Gastrocnemius medialis (tissue), 4 donors: Measurements from ENCODE around the gene TSPAN14.
A peak's percentile ranks its signal among the peaks of the same experiment; 100 is the strongest.

Experiments
- POLR2A ChIP-seq, 2 donors: fragments of 450-650 bp; IDR thresholded peaks; one replicate each; pipeline ENCODE4 v1.6.1; 2017; ENCODE audit warnings: antibody characterized with exemption in 2 of 2, mild to moderate bottlenecking in 2 of 2, moderate library complexity in 2 of 2
- TF ChIP-seq, protein P1 (sequence below), 5 experiments: fragments of 450-650 bp in 3 of 5; fragments of 200-600 bp in 2 of 5; sonication (generic) in 2 of 5; IDR thresholded peaks in 4 of 5; conservative IDR thresholded peaks in 1 of 5; 1 replicate in 4 of 5; 2 replicates in 1 of 5; pipeline ENCODE4 v1.5.1; 2016 to 2019; ENCODE audit warnings: antibody characterized with exemption in 5 of 5, mild to moderate bottlenecking in 3 of 5, moderate library complexity in 3 of 5

GRCh38 chr10:80453842-80454512 is at the start of gene TSPAN14:
- TF ChIP-seq, protein P1, sequence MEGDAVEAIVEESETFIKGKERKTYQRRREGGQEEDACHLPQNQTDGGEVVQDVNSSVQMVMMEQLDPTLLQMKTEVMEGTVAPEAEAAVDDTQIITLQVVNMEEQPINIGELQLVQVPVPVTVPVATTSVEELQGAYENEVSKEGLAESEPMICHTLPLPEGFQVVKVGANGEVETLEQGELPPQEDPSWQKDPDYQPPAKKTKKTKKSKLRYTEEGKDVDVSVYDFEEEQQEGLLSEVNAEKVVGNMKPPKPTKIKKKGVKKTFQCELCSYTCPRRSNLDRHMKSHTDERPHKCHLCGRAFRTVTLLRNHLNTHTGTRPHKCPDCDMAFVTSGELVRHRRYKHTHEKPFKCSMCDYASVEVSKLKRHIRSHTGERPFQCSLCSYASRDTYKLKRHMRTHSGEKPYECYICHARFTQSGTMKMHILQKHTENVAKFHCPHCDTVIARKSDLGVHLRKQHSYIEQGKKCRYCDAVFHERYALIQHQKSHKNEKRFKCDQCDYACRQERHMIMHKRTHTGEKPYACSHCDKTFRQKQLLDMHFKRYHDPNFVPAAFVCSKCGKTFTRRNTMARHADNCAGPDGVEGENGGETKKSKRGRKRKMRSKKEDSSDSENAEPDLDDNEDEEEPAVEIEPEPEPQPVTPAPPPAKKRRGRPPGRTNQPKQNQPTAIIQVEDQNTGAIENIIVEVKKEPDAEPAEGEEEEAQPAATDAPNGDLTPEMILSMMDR (IDR thresholded peaks at IDR 0.05 in 4 of 5, conservative IDR thresholded peaks at IDR 0.05 in 1 of 5) = peak in 1 of 5 experiments; percentile 6
- peak; percentile 55 to 68 for TF ChIP-seq POLR2A (IDR thresholded peaks at IDR 0.05)
